Stimulated activated CD4-positive, alpha-beta T cell treated with anti-CD3 and anti-CD28 coated beads, TNF-alpha, amount 100 ng/mL, for 1 hour (primary cell): ENCODE measurements around the gene ARFRP1.
"Not testable (repeated sequence)": the region's sequence is repeated elsewhere in the genome, so short reads cannot be mapped to it uniquely, and the experiment has no call there.

ENCODE experiments used
- DNase-seq, 3 donors: peaks; one replicate each; pipeline ENCODE4 v3.0.0-alpha.2; 2020; ENCODE audit warnings: low read depth in 3 of 3, low spot score in 1 of 3

The ARFRP1 gene

GRCh38 chr20:63733117-63733516 is 25.3 kb upstream of the ARFRP1 start:
- DNase-seq = no peak

GRCh38 chr20:63732118-63733095 is 24.6 kb upstream of the ARFRP1 start:
- no peak for DNase-seq

DNA sequence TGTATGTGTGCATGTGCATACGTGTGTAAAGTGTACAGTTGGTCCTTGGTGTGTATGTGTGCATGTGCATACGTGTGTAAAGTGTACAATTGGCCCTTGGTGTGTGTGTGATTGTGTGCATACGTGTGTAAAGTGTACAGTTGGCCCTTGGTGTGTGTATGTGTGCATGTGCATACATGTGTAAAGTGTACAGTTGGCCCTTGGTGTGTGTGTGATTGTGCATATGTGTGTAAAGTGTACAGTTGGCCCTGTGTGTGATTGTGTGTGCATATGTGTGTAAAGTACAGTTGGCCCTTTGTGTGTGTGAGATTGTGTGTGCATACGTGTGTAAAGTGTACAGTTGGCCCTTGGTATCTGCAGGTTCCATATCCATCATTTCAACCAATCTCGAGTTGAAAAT is 23.6 kb upstream of the ARFRP1 start:
- no peak for DNase-seq

DNA sequence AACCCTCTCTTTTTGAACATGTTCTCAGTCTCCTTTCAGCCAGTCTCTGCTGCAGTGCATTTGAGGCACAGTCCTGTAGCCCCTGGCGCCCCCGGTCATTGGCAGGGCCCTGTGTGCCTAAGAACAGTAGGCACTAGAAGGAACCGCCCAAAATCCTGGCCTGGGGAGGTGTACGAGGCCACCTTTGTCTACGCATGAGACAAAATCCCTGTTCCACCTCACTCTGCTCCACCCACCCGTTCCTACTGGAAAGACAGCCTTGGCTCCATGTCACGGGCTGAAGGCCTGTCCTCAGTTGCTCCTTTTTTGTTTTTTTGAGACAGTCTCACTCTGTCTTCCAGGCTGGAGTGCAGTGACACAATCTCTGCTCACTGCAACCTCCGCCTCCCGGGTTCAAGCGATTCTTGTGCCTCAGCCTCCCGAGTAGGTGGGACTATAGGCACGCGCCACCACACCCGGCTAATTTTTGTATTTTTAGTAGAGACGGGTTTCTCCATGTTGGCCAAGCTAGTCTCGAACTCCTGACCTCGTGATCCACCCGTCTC is 22.5 kb upstream of the ARFRP1 start:
- not testable (repeated sequence) for DNase-seq

GRCh38 chr20:63722967-63723622 is 15.3 kb upstream of the ARFRP1 start:
- DNase-seq = not testable (repeated sequence)

DNA sequence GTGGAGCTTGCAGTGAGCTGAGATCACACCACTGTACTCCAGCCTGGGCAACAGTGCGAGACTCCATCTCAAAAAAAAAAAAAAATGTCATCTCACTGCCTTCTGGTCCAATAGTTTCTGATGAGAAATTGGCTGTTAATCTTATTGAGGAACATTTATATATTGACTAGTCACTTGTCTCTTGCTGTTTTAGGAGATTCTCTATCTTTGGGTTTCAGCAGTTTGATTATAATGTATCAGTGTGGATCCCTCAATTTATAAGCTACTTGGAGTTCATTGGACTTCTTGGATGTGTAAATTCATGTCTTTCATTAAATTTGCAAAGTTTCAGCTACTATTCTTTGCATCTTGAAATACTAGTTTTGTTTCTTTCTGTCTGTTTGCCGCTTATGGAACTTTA is 11.2 kb upstream of the ARFRP1 start:
- DNase-seq = no peak

DNA sequence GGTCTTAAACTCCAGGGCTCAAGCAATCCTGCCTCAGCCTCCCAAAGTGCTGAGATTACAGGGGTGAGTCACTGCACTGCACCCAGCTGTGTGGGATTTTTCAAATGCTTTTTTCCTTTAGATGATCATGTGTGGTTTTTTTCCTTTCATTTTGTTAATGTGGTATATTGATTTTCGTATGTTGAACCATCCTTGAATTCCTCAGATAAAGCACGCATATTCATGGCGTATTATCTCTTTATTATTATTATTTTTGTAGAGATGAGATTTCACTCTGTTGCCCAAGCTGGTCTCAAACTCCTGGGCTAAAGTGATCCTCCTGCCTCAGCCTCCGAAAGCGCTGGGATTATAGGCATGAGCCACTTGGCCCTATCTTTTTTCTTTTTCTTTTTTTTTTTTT is 7.1 kb upstream of the ARFRP1 start:
- DNase-seq = no peak

DNA sequence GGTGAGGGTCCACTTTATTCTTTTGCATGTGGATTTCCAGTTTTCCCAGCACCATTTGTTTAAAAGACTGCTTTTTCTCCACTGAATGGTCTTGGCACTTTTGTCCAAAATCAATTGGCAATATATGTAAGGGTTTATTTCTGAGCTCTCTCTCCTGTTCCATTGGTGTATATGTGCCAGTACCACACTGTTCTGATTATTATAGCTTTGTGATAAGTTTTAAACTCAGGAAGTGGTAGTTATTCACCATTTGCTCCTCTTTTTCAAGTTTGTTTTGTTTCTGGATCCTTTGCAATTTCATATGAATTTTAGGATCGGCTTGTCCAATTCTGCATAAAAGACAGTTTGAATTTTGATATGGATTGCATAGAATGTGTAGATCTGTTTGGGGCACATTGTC is 4.4 kb upstream of the ARFRP1 start:
- no peak for DNase-seq

DNA sequence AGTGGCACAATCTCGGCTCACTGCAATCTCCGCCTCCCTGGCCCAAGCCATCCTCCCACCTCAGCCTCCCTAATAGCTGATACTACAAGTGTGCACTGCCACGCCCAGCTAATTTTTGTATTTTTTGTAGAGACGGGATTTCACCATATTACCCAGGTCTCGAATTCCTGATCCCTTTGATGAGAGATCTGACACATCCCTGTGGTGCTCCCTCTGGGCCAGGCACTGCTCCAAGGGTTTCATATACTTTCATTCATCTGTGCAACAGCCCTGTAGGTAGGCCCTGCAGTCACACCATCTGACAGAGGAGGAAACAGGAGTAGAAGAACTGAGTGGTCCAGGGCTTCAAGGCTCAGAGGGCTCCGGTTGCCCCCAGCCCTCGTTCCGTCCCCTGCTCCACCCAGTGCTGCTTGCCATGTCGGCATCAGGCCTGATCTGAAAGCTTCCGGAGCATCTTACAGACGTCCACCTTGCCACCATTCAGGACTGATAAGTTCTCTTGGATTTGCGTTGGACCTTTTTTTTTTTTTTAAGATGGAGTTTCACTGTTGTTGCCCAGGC is 3.4 kb upstream of the ARFRP1 start:
- DNase-seq = no peak

GRCh38 chr20:63709149-63709527 is 1.4 kb upstream of the ARFRP1 start:
- DNase-seq = no peak

- no peak for DNase-seq
Measured at GRCh38 chr20:63708301-63709148, 749 bp upstream of the ARFRP1 start.

- DNase-seq = peak in 2 of 3 donors; percentile 26 to 54
Measured at GRCh38 chr20:63706852-63707557, 771 bp downstream of the ARFRP1 start.

DNA sequence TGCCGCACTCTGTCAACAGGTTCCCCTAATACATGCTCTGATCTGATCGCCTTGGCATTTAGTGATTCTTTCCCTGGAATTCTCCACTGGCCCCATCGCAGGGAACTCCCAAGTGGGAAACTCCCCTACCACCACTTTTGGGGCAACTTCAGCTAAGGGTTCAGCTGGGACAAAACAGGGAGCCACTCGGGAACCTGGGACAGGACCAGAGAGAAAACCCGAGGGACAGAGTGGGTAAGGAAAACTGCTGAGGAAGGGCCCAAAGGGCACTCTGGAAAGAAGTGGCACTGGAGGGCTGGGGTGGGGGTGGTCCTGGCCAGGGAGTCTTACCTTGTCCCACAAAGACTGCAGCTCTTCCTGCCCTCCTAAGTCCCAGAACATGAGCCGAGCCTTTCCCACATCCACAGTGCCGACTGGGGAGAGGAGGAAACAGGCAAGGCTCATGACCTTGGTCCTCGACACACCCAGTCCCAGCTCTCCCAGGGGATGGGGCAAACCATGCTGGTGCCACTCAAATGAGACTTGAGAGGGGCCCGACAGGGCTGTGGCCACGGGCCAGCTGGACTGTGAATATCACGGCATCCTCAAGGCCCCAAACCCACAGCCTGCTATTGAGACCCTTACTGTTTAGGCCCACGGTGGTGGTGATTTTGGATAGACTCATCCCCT is 1.6 kb downstream of the ARFRP1 start:
- DNase-seq = no peak

GRCh38 chr20:63705232-63706026 is 2.3 kb downstream of the ARFRP1 start:
- no peak for DNase-seq

GRCh38 chr20:63704749-63705117 is 3.0 kb downstream of the ARFRP1 start:
- DNase-seq = no peak

GRCh38 chr20:63703976-63704748 is 3.6 kb downstream of the ARFRP1 start:
- no peak for DNase-seq

GRCh38 chr20:63703471-63703975 is 4.3 kb downstream of the ARFRP1 start:
- DNase-seq = no peak
